OCI-LY7 (cell line): ENCODE data around the gene MAML1.

ENCODE experiments used
- EZH2phosphoT487 ChIP-seq: fragments of 200-600 bp; sonication (generic); IDR thresholded peaks from 2 replicates; pipeline ENCODE4 v1.6.1; 2018; ENCODE audit warnings: low read depth, borderline replicate concordance, mild to moderate bottlenecking, mixed run types, antibody characterized with exemption, low read length, moderate library complexity, mixed read lengths
- TF ChIP-seq, protein P1 (sequence below): fragments of 200-600 bp; sonication (generic); conservative IDR thresholded peaks from 2 replicates; pipeline ENCODE4 v1.5.1; 2014; ENCODE audit warnings: mild to moderate bottlenecking, antibody characterized with exemption, low read length, moderate library complexity, mixed read lengths

DNA sequence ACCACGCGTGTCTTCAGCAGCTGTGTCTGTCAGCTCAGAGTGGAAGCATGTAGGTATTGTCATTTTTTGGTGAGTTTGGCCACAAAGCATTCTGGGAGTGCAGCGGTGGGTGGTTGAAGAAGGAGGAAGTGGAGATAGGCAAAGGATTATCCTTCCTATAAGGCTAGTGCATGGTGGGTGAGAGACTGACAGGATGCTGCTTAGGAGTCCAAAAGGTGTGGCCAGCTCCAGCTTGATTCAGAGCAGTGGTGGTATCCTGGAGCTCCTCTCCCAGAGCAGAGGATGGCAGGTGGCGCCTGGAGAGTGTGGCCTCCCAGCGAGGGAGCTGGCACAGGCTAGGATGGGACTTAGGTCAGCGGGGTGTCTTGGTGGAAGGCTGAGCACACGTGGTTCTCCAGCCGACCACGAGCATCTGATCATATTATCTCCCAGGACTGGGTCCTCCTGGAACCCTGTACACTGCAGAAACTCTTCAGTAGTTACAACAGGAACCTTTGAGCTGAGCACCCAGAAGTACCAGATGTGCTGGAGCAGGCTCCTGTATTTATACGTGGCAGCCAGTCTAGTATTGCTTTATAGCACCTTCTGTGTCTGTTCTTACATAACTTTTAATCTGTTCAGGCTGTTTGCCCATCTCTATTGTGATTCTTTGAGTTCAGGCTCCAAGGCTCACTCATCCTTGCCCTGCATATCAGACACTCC, 29.6 kb downstream of the MAML1 start:
- no peak for TF ChIP-seq EZH2phosphoT487
- TF ChIP-seq, protein P1, sequence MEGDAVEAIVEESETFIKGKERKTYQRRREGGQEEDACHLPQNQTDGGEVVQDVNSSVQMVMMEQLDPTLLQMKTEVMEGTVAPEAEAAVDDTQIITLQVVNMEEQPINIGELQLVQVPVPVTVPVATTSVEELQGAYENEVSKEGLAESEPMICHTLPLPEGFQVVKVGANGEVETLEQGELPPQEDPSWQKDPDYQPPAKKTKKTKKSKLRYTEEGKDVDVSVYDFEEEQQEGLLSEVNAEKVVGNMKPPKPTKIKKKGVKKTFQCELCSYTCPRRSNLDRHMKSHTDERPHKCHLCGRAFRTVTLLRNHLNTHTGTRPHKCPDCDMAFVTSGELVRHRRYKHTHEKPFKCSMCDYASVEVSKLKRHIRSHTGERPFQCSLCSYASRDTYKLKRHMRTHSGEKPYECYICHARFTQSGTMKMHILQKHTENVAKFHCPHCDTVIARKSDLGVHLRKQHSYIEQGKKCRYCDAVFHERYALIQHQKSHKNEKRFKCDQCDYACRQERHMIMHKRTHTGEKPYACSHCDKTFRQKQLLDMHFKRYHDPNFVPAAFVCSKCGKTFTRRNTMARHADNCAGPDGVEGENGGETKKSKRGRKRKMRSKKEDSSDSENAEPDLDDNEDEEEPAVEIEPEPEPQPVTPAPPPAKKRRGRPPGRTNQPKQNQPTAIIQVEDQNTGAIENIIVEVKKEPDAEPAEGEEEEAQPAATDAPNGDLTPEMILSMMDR = no peak
